Peyer's patch (tissue), 4 donors: Measurements from ENCODE around the gene MMAB.

Source experiments
- CTCF ChIP-seq, 6 experiments: fragments of 450-650 bp in 4 of 6; fragments of 200-600 bp in 2 of 6; sonication (generic) in 1 of 6; IDR thresholded peaks; one replicate each; pipeline ENCODE4 v1.5.1; 2017 to 2019; ENCODE audit warnings: antibody characterized with exemption in 6 of 6, mild to moderate bottlenecking in 3 of 6, moderate library complexity in 1 of 6
- POLR2A ChIP-seq, 2 donors: fragments of 450-650 bp; IDR thresholded peaks; one replicate each; pipeline ENCODE4 v1.5.1; 2017; ENCODE audit warnings: antibody characterized with exemption in 2 of 2, mild to moderate bottlenecking in 2 of 2, moderate library complexity in 2 of 2

GRCh38 chr12:109617491-109617890 lies 44.2 kb upstream of the MMAB start:
- TF ChIP-seq CTCF (IDR thresholded peaks at IDR 0.05) = no peak
- no peak for TF ChIP-seq POLR2A (IDR thresholded peaks at IDR 0.05)
